SH-SY5Y (cell line): ENCODE measurements around the gene AK2.

ENCODE experiments used
- GATA2 ChIP-seq: IDR thresholded peaks from 2 replicates; pipeline ENCODE4 v1.6.1; 2011; ENCODE audit warnings: mild to moderate bottlenecking, low read depth, low read length
- GATA3 ChIP-seq: IDR thresholded peaks from 2 replicates; pipeline ENCODE4 v1.6.1; 2011; ENCODE audit warnings: low read depth, mild to moderate bottlenecking, low read length, moderate library complexity

GRCh38 chr1:33013791-33014190 is 22.9 kb downstream of the AK2 start:
- TF ChIP-seq GATA2 (no peak), GATA3 (no peak)
